Stomach smooth muscle (tissue), 2 donors: ENCODE measurements around the gene SPG11.
"Not testable (repeated sequence)": the region's sequence is repeated elsewhere in the genome, so short reads cannot be mapped to it uniquely, and the experiment has no call there.

Experiments
- H3K27ac ChIP-seq: one replicate; pipeline ENCODE4 v1.7.0; 2013; ENCODE audit warnings: mild to moderate bottlenecking, low read length, inconsistent platforms
- H3K27me3 ChIP-seq, 2 donors: one replicate each; pipeline ENCODE4 v1.7.0; 2013; ENCODE audit warnings: low read length in 2 of 2; ENCODE audit not compliant: insufficient read depth in 2 of 2, control insufficient read depth in 1 of 2
- H3K36me3 ChIP-seq, 2 donors: one replicate each; pipeline ENCODE4 v1.7.0; 2013; ENCODE audit warnings: low read length in 2 of 2; ENCODE audit not compliant: control insufficient read depth in 2 of 2, insufficient read depth in 2 of 2
- H3K4me1 ChIP-seq: one replicate; pipeline ENCODE4 v1.7.0; 2013; ENCODE audit warnings: low read length; ENCODE audit not compliant: control insufficient read depth, insufficient read depth
- H3K4me3 ChIP-seq, 2 donors: one replicate each; pipeline ENCODE4 v1.7.0; 2013; ENCODE audit warnings: low read length in 2 of 2
- H3K9ac ChIP-seq, 2 donors: one replicate each; pipeline ENCODE4 v1.7.0; 2013; ENCODE audit warnings: low read length in 2 of 2, mild to moderate bottlenecking in 1 of 2
- H3K9me3 ChIP-seq, 2 donors: one replicate each; pipeline ENCODE4 v1.7.0; 2013; ENCODE audit warnings: low read length in 2 of 2; ENCODE audit not compliant: control insufficient read depth in 2 of 2
- donor health status: healthy.
- donor health status: Pancreatic carcinoma.

SPG11 gene

GRCh38 chr15:44700676-44701075 lies 37.2 kb upstream of the SPG11 start:
- not testable (repeated sequence) for H3K27me3 ChIP-seq, H3K9ac ChIP-seq, H3K36me3 ChIP-seq, H3K27ac ChIP-seq, H3K4me1 ChIP-seq, H3K4me3 ChIP-seq, H3K9me3 ChIP-seq

- Histone ChIP-seq H3K27ac (no peak overlapping the region), H3K36me3 (no peaks in the 10 kb centered on the region), H3K4me1 (no peaks in the 10 kb centered on the region), H3K27me3 (no peaks in the 10 kb centered on the region), H3K4me3 (no peak overlapping the region), H3K9ac (no peak overlapping the region), H3K9me3 (no peaks in the 10 kb centered on the region)
Measured at GRCh38 chr15:44698641-44699040, 35.2 kb upstream of the SPG11 start.

DNA sequence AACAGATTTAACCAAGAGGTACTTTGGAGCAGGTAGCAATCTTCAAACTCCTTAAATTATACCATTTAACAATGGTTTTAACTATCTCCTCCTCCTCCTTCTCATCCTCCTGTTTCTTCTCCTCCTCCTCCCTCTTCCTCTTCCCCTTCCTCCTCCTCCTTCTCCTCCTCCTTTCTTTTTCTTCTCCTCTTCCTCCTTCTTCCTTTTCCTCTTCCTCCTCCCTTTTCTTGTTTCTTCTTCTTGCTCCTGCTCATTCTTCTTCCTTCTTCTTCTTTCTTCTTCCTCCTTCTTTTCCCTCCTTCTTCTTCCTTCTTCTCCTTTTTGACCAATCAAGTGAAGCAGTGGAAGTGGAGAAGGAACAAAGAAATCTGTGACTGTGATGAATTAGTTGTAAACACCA lies 33.6 kb upstream of the SPG11 start:
- Histone ChIP-seq H3K9ac (no peak overlapping the region), H3K27me3 (no peaks in the 10 kb centered on the region), H3K4me1 (no peaks in the 10 kb centered on the region), H3K36me3 (no peaks in the 10 kb centered on the region), H3K9me3 (no peaks in the 10 kb centered on the region), H3K4me3 (no peak overlapping the region), H3K27ac (no peak overlapping the region)

DNA sequence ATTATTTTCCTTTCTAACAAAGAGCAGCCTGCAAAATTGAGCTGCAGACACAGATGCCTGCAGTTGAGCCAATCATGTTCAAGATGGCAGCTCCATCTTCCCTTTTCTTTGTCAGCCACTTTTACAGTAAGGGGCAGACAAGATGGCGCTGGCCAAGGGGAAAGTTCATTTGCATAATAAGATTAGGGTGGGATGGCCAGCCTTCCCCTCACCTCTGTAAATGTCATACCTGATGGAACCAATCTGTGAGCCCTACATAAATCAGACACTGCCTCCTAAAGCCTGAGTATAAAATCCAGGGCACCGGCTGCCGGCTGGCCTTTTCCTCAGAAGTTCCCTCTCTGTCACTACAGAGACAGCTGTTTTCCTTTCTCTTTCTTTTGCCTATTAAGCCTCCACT lies 31.8 kb upstream of the SPG11 start:
- H3K4me1 ChIP-seq = no peaks in the 10 kb centered on the region
- no peak overlapping the region for H3K27ac ChIP-seq
- H3K36me3 ChIP-seq = no peaks in the 10 kb centered on the region
- no peak overlapping the region for H3K9ac ChIP-seq
- H3K27me3 ChIP-seq = no peaks in the 10 kb centered on the region
- H3K9me3 ChIP-seq = no peaks in the 10 kb centered on the region
- no peak overlapping the region for H3K4me3 ChIP-seq

- no peaks in the 10 kb centered on the region for H3K36me3 ChIP-seq
- no peaks in the 10 kb centered on the region for H3K4me1 ChIP-seq
- no peaks in the 10 kb centered on the region for H3K9me3 ChIP-seq
- no peak overlapping the region for H3K4me3 ChIP-seq
- H3K27ac ChIP-seq = no peak overlapping the region
- H3K27me3 ChIP-seq = no peaks in the 10 kb centered on the region
- no peak overlapping the region for H3K9ac ChIP-seq
Measured at GRCh38 chr15:44694416-44694815, 31.0 kb upstream of the SPG11 start.

DNA sequence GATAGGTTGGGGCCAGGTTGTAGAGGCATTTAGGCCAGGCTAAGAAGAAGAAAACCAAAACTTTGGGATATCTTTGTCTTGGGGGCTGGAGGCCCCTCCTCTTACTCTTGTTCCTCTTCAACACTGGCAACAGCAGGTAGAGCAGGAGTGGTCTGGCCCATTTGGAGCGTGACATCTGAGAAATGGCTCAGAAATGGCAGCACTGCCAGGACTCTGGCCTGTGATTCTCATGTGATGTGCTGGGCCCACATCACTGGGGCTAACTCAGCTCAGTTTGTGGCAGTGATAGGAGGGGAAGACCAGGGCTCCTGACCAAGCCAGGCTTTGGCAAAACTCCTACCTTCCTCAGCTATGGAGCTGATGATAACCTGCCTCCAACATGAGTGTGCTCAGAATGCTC lies 29.2 kb upstream of the SPG11 start:
- Histone ChIP-seq H3K4me3 (no peak overlapping the region), H3K36me3 (no peaks in the 10 kb centered on the region), H3K4me1 (no peaks in the 10 kb centered on the region), H3K9ac (no peak overlapping the region), H3K27ac (no peak overlapping the region), H3K27me3 (no peaks in the 10 kb centered on the region), H3K9me3 (no peaks in the 10 kb centered on the region)

GRCh38 chr15:44690245-44690644 lies 26.8 kb upstream of the SPG11 start:
- not testable (repeated sequence) for H3K27ac ChIP-seq, H3K9ac ChIP-seq, H3K27me3 ChIP-seq, H3K4me1 ChIP-seq, H3K9me3 ChIP-seq, H3K4me3 ChIP-seq, H3K36me3 ChIP-seq

- not testable (repeated sequence) for H3K36me3 ChIP-seq, H3K27me3 ChIP-seq, H3K4me1 ChIP-seq, H3K27ac ChIP-seq, H3K9ac ChIP-seq, H3K4me3 ChIP-seq, H3K9me3 ChIP-seq
Measured at GRCh38 chr15:44689318-44689717, 25.9 kb upstream of the SPG11 start.

GRCh38 chr15:44682809-44683682 lies 19.6 kb upstream of the SPG11 start:
- H3K4me3 ChIP-seq, H3K27ac ChIP-seq, H3K27me3 ChIP-seq, H3K9ac ChIP-seq, H3K9me3 ChIP-seq, H3K4me1 ChIP-seq, H3K36me3 ChIP-seq: not testable (repeated sequence)

DNA sequence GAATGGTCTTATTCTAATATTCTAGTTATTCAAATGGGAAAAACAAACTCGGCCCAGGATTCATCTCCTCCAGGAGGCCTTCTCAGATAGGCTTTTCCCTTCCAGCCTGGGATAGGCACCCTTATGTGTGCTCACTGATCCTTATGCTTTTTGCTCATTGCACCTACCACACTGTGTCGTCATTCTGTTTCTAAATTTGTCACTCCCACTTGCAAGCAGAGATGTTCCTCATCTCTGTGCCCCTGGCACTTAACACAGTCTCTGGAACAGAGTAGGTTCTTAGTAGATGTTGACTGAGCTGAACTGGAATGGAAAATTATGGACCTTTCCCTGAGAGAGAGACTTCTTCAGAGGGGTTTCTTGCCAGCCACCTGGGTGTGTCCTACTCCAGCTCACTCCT lies 18.7 kb upstream of the SPG11 start:
- no peaks in the 10 kb centered on the region for H3K4me1 ChIP-seq
- H3K27me3 ChIP-seq = peaks cover 0 to 2% of the 10 kb centered on the region in 2 donors
- H3K27ac ChIP-seq = no peak overlapping the region
- no peaks in the 10 kb centered on the region for H3K9me3 ChIP-seq
- no peak overlapping the region for H3K4me3 ChIP-seq
- H3K36me3 ChIP-seq = no peaks in the 10 kb centered on the region
- H3K9ac ChIP-seq = no peak overlapping the region

- no peaks in the 10 kb centered on the region for H3K4me1 ChIP-seq
- no peak overlapping the region for H3K9ac ChIP-seq
- no peaks in the 10 kb centered on the region for H3K36me3 ChIP-seq
- H3K4me3 ChIP-seq = no peak overlapping the region
- H3K9me3 ChIP-seq = no peaks in the 10 kb centered on the region
- H3K27me3 ChIP-seq = no peaks in the 10 kb centered on the region
- H3K27ac ChIP-seq = no peak overlapping the region
Measured at GRCh38 chr15:44676676-44677075, 13.2 kb upstream of the SPG11 start.
